Fibroblast of gingiva (primary cell): ENCODE data around the gene PITX1.

Source experiments
- DNase-seq: peaks from one replicate; pipeline ENCODE4 v3.0.0-alpha.2; 2011; ENCODE audit warnings: low read depth

PITX1 gene

GRCh38 chr5:135062216-135063055 lies 28.4 kb upstream of the PITX1 start:
- DNase-seq = no peak

- no peak for DNase-seq
Observed at GRCh38 chr5:135061001-135061400, 27.0 kb upstream of the PITX1 start.

DNA sequence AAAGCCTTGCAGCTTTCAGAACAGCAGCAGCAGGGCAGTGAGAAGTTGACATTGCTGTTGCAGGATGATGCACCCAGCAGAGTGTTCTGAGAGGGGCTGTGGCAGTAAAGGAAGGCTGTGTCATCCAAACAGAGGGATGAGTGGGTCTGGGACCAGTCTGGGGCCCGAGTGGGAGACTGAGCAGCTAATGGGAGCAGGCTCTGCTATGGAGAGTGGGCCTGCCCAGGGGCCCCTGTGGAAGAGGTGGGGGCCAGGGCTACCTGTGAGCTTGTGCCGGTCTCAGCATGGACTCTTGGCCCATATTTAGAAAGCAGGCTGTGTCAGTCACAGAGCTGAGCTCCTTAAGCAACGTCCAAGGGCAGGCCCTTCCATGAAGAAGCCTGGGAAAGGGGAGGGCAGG lies 26.0 kb upstream of the PITX1 start:
- DNase-seq = no peak

DNA sequence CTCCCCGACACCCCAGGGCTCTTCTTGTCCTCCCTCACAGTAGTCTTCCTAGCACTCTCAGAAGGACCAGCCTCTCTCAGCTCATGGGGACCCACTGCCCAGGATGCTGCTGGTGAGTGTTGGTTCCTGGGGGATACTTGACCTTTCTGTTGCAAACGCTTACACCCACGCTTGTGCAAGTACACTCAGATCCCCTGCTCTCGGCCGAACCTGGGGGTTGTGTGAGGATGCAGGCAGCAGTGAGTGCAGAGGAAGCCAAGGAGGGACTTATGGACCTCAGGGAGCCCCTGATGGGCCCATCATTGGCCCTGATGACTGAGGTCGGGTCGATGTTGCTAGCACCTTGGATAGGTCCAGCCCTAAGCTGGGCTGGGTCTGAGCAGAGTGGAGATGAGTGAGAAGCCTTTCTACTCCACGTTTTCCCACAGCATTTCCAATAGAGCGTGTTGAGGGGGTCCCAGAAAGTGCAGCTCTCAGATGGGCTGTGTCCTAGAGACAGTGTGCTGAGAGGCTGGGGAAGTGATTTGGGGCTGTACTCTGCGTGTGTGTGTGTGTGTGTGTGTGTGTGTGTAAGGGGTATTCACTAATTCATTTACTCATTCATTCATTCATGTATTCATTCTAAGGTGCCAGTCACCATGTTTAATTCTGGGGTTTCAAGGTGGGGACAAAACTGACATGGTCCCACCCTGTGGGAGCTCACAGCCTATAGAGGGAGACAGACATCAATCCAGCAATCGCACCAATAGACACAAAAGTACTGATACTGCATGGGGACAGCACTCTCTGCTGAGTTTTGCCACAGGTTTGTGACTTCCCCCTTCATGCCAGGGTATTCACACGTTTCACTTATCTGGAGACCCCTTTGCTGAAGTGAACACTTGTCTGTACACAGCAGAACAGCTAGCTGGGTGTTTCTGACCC lies 25.2 kb upstream of the PITX1 start:
- DNase-seq = no peak

DNA sequence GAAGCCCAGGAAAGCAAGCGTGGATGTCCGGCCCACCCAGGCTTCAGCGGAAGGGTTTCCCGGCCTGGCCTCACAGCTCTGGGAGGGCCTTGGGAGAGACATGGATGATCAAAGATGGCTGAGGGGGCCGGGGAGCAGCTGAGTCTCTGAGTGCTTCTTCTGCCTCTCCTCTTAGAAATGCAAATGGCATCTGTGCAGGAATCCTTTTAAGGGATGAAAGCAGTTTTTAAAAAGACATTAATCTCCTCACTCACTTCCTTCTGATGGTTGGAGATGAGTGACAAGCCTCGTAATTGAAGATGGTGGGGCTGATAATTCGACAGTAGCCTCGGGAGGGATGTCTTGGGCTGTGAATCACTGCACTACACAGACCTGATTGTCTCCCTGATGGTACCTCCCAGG lies 24.3 kb upstream of the PITX1 start:
- DNase-seq = no peak

DNA sequence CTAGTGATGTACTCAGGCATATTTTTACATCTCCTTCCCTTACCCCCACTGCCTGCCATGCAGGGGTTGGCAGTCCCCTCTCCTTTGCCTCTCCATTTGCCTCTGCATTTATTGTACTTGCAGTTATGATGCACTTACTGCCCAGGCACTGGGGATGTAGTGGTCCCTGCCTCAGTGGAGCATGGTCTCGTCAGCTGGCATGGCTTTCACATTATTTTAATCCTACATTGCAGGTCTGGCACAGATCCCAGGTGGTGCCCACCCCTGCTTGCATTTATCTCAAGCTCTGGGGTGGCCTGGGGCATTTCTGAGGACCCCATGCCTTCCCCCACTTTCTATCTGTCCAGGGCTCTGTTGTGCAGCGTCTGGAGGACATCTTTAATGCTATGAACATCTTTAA lies 23.2 kb upstream of the PITX1 start:
- DNase-seq = no peak

DNA sequence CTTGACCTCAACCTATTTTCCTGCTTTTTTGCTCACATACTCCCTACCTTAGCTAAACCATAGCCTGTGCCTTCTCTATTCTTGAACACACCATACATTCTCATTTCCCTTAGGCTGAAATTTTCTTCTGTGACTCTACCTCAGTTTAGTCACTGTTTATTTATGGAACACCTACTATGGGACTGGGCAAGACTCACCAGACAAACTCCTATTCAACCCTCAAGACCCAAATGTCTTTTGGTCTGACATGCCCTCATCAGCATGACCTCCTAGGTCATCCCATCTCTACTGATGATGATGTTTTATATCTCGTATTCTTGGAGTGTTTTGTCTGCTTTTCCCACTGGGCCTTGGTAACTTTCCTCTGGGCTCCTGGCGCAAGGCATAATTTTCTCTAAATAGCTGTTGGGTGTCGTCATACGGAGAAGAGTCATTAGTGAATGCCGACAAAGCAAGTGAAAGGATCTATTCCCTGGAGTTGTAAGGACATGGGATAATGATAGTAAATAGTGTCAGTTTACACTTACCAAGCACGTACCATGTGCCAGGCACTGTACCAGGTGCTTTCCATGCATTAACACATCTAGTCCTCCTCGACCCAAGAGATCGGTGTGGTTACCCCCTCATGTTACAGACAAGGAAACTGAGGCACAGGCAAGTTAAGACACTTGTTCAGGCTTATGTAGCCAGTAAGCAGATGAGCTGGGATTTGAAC lies 22.4 kb upstream of the PITX1 start:
- no peak for DNase-seq

DNA sequence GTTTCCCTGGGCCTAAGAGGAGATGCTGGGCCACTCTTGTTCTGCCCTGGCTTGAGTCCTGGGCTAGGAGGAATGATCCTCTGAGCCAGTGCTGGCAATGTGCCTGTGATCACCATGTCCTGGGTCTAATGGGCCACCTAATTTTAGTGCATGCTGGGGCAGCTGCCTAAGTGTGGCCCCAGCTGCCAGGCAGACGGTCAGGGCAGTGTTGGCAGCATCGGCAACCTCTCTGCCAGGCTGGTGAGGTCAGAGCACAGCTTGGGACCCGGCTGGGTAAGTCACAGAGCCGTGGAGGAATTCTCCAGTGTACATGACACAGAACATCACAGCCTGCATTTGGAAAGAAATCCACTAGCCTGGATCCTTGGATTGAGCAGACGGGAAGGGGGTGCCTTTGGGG lies 21.4 kb upstream of the PITX1 start:
- DNase-seq = no peak

- DNase-seq = no peak
Observed at GRCh38 chr5:135054546-135054945, 20.5 kb upstream of the PITX1 start.

- DNase-seq = no peak
Observed at GRCh38 chr5:135053989-135054388, 20.0 kb upstream of the PITX1 start.

DNA sequence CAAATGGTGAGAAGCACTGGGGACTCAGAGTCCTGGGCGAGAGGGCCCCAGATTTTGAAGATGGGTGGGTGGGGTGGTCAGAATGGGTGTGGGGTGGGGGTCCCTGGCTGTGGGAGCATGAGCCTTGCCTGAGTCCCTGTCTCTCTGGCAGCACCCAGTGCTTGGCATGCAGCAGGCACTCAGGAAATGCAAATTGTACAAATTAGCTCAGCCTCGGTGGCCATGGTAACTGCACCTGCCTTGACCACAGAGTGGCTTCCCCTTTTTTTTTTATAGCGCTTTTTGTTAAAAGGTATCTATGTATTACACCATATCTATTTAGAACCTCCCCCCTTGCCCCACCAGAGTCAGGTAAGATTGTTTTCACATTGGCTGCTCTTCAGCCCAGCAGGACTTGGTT lies 19.2 kb upstream of the PITX1 start:
- no peak for DNase-seq

DNA sequence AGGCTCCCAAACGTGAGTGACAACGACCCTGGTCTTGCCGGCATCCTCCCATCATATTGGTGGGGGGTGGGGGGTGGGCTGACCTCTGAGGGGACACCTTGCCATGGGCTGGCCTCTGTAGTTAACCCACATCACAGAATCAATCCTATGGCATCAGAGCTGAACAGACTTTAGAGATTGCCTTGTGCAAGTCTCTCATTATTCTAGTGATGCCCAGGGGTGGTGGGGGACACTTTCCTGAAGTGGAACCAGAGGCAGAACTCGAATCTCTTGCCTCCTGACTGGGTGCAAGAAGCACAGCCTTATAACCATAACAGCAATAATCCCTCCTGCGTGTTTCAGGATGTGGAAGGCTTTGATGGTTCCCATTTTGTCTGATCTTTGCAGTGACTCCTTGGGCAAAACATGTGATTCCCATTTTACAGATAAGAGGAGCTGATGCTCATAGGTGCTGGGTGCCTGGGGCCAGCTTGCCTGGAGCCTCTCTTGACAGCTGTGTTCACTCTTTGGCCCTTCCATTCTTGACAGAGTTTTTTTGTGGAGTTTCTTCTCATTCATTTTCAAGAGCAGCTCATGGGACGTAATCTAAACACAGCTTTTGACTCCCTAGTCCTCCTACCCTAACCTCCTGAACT lies 18.6 kb upstream of the PITX1 start:
- no peak for DNase-seq

- DNase-seq = no peak
Observed at GRCh38 chr5:135051872-135052271, 17.8 kb upstream of the PITX1 start.

- DNase-seq = no peak
Observed at GRCh38 chr5:135051399-135051798, 17.4 kb upstream of the PITX1 start.

- DNase-seq = no peak
Observed at GRCh38 chr5:135050244-135050767, 16.3 kb upstream of the PITX1 start.

DNA sequence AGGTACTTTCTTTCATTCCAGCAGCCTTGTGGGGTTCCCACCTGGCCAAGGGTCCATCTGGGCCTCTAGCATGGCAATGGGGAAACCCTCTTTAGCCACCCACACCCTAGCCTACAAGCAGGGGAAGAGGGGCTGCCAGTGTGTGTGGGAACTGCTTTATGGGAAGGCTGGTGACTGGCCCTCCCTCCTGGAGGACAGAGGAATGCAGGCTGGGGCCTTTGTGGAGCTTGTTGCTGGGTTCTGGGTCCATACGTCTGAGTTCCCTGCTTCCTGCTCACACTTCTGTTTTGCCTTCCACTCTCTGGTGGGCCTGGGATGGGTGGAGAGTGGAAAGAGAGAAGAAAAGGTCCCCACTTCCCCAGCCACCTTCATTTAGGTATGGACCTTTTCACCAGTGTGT lies 14.9 kb upstream of the PITX1 start:
- DNase-seq = no peak

GRCh38 chr5:135048286-135048685 lies 14.3 kb upstream of the PITX1 start:
- no peak for DNase-seq

DNA sequence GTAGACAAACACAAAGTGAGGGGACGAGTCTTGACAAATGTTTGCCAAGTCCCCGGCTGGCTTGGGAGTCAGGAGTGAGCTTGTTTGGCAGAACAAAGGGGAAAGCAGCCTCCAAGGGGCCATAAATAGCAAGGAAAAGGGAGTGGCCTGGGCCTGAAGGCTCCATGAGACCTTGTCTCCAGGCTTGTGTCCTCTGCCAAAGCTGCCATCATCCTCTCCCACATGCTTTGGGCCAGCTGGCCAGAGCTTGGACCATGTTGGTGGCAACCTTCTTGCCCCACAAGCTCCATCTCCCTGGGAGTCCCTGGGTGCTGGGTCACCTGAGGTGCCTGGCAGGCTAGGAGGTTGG lies 13.3 kb upstream of the PITX1 start:
- DNase-seq = no peak

GRCh38 chr5:135046661-135047346 lies 12.8 kb upstream of the PITX1 start:
- no peak for DNase-seq

GRCh38 chr5:135045488-135045887 lies 11.5 kb upstream of the PITX1 start:
- DNase-seq = no peak

- DNase-seq = no peak
Observed at GRCh38 chr5:135042595-135042994, 8.6 kb upstream of the PITX1 start.
